ENCODE data around the gene ZC4H2.
"Not testable (repeated sequence)": the region's sequence is repeated elsewhere in the genome, so short reads cannot be mapped to it uniquely, and the experiment has no call there.

Gene ZC4H2

DNA sequence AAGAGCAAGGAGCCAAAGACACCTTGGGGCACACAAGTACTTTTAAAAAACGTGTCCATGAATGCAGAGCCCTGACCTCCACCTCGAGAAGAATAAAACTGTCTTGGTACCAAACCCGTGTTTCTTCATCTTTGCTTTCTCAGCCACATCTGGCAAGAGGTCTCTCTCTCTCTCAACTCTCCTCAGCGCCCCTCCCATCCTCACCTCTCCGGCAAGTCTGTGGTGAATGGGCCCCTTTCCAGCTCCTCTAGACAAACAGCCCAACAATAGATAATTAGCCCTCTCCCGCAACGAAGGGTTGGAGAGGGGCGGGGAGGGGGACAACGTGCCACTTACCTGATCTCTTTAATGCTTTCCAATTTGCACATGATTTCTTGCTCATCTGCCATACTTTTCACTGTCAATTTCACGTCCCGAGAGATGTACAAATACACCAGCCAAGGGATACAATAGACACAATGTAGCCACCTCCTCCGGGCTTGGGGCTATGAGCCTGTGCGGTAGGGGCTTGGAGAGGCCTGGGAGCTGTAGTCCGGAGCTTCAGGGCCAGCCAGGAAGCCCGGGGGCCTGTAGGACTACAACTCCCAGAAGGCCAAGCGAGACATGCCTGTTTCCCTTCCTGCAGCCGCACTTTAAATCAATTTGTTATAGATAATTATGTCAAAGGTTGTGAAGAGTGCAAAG, at the start of gene ZC4H2:
Gene ZC4H2 (minus strand): TSS at position 462 of the 684 bp plus-strand sequence. CDS start 73 bp downstream, at position 389.
- TF ChIP-seq, protein P1, sequence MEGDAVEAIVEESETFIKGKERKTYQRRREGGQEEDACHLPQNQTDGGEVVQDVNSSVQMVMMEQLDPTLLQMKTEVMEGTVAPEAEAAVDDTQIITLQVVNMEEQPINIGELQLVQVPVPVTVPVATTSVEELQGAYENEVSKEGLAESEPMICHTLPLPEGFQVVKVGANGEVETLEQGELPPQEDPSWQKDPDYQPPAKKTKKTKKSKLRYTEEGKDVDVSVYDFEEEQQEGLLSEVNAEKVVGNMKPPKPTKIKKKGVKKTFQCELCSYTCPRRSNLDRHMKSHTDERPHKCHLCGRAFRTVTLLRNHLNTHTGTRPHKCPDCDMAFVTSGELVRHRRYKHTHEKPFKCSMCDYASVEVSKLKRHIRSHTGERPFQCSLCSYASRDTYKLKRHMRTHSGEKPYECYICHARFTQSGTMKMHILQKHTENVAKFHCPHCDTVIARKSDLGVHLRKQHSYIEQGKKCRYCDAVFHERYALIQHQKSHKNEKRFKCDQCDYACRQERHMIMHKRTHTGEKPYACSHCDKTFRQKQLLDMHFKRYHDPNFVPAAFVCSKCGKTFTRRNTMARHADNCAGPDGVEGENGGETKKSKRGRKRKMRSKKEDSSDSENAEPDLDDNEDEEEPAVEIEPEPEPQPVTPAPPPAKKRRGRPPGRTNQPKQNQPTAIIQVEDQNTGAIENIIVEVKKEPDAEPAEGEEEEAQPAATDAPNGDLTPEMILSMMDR (conservative IDR thresholded peaks at IDR 0.05; ENCODE audit: low read length) = no peak
- peak; percentile 70 for DNase-seq (ENCODE audit: low read depth)
- H3K4me3 ChIP-seq (ENCODE audit: low read length) = peak within 1 kb of the TSS; percentile 69

DNA sequence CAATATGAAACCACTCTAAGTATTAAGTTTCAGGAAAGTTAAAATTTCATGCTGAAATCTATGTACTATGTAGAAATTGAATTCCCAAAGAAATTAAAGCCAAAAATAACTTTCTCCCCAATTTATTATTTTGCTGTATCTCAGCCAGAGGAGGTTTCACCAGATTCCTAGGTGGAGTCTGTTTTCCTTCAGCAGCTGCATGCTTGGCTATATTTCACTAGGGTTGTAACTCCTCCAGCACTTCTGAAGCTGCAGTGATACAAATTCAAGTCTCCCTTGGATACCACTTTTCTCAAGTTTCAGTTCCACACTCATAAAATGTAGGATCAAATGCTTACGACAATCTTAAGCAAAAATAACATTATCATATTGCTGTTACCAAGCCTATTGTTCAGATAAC, 41.2 kb upstream of the ZC4H2 start:
- no peak overlapping the region for H3K4me3 ChIP-seq (ENCODE audit: low read length)
- TF ChIP-seq, protein P1 (conservative IDR thresholded peaks at IDR 0.05; ENCODE audit: low read length) = no peak
- DNase-seq (ENCODE audit: low read depth) = no peak

DNA sequence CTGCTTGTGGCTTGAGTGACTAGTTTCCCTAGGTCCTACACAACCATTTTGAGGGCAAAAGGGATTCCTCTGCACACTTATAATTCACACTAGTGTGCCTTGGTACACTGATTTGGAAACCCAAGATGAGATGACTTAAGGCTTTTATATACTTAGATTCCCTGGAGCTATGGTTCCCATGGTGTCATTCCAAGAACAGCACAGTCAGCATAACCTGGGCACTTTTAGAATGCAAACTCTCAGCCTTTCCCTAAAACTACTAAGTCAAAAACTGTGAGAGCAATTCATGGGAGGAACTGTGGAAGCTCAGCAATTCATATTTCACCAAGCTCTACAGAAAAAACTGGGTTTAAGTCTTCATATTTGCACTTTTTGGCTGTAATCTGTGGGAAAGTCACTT, 38.0 kb upstream of the ZC4H2 start:
- TF ChIP-seq, protein P1 (conservative IDR thresholded peaks at IDR 0.05; ENCODE audit: low read length) = no peak
- DNase-seq (ENCODE audit: low read depth) = no peak
- no peak overlapping the region for H3K4me3 ChIP-seq (ENCODE audit: low read length)

DNA sequence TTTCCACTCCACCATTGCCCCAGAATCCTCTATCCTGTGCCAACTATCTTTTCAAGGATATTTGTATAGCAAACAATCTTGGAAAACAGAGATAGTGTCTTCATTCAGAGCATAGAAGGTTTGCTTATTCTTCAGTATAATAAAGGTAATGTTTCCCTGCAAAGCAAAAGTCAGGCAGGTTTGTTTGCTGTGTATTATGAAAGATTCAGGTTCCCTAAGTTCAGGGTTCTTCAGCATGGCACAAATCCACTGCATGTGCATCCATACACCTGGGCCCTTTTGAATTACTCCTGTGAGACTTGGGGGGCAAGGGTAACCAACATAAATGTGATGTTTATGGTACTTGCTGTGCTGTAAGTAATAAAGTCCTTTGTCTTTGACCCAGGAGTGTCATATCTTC, 33.2 kb upstream of the ZC4H2 start:
- TF ChIP-seq, protein P1 (conservative IDR thresholded peaks at IDR 0.05; ENCODE audit: low read length) = no peak
- no peak for DNase-seq (ENCODE audit: low read depth)
- H3K4me3 ChIP-seq (ENCODE audit: low read length) = no peak overlapping the region

DNA sequence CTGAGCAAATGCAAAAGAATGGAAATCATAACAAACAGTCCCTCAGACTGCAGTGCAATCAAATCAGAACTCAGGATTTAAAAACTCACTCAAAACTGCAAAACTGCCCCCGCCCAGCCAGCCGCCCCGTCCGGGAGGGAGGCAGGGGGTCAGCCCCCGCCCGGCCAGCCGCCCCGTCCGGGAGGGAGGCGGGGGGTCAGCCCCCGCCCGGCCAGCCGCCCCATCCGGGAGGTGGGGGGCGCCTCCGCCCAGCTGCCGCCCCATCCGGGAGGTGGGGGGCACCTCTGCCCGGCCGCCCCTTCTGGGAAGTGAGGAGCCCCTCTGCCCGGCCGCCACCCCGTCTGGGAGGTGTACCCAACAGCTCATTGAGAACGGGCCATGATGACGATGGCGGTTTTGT, 26.0 kb upstream of the ZC4H2 start:
- DNase-seq (ENCODE audit: low read depth); H3K4me3 ChIP-seq (ENCODE audit: low read length): not testable (repeated sequence)

DNA sequence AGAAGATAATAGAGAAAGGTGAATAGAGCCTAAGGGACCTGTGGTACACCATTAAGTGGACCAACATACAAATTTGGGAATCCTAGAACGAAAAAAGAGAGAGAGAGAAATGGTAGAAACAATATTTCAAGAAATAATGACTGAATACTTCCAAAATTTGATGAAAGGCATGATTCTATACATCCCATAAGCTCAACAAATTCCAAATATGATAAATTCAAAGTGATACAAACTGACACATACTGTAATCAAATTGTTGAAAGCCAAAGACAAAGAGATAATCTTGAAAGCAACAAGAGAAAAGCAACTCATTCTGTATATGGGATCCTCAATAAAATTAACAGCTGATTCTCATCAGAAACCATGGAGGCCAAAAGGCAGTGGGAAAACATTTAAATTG, 20.6 kb upstream of the ZC4H2 start:
- DNase-seq (ENCODE audit: low read depth) = no peak
- TF ChIP-seq, protein P1 (conservative IDR thresholded peaks at IDR 0.05; ENCODE audit: low read length) = no peak
- H3K4me3 ChIP-seq (ENCODE audit: low read length) = no peak overlapping the region

DNA sequence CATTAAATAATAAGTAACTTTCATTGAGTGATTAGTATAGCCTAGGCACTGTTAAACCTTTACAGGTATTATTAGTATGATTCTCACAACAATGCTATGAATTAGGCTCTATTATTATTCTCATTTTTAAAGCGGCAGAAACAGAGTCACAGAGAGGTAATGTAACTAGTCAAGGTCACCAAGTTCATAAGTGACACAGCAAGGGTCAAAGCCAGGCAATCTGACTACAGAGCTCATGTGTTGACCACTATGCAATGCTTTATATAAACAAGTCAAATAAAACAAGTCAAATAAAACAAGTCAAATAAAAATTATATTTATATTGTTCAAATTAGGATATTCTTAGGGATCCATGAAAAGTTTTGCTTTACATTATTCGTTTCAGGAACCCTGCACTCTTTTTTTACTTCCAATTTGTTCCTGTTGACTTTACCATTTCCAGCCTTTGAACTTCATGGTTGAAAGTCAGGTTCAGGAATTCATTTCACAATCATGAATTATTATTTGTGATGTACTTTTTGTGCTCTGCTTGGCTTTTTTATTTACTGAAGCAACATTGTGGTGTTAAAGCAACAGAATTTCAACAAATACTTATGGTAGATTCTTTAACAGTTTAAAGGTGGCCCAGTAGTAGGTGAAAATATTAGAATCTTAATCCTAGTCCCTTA, 18.0 kb upstream of the ZC4H2 start:
- no peak for DNase-seq (ENCODE audit: low read depth)
- H3K4me3 ChIP-seq (ENCODE audit: low read length) = no peak overlapping the region
- TF ChIP-seq, protein P1 (conservative IDR thresholded peaks at IDR 0.05; ENCODE audit: low read length) = no peak
